GM19193 (cell line): ENCODE results near the gene PODNL1.

Experiments
- POLR2A ChIP-seq: IDR thresholded peaks from 4 replicates; pipeline ENCODE4 v1.6.1; 2011; ENCODE audit not compliant: insufficient read depth, insufficient read length; ENCODE audit errors: extremely low read depth

The PODNL1 gene

DNA sequence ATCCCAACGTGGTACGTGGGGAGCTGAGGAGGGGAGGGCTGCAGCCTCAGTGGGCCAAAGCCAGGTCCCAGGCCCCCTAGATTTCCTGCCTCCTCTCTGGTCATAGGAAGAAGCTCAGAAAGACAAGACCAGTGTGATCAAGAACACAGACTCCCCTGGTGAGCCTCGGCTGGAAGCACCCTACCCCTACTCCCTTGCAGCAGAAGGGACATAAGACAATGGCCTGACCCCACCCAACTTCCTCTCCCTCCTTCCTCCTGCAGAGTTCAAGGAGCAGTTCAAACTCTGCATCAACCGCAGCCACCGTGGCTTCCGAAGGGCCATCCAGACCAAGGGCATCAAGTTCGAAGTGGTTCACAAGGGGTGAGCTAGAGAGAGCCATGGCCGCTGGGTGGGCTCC lies 11.5 kb downstream of the PODNL1 start:
- no peak for TF ChIP-seq POLR2A

DNA sequence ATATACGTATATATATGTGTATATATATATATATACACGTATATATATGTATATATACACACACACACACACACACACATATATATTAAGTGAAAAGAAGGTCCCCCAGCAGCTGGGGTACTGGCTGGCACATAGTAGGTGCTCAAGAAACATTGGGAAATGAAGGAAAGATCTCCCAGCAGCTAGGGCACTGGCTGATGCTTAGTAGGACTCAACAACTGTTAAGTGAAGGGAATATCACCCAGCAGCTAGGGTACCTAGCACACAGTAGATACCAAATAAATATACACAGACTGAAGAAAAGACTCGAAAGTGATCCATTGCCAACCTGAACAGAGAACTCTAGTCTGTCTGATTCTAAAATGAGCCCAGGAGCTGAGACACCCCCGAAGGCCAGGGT lies 12.2 kb downstream of the PODNL1 start:
- no peak for TF ChIP-seq POLR2A

DNA sequence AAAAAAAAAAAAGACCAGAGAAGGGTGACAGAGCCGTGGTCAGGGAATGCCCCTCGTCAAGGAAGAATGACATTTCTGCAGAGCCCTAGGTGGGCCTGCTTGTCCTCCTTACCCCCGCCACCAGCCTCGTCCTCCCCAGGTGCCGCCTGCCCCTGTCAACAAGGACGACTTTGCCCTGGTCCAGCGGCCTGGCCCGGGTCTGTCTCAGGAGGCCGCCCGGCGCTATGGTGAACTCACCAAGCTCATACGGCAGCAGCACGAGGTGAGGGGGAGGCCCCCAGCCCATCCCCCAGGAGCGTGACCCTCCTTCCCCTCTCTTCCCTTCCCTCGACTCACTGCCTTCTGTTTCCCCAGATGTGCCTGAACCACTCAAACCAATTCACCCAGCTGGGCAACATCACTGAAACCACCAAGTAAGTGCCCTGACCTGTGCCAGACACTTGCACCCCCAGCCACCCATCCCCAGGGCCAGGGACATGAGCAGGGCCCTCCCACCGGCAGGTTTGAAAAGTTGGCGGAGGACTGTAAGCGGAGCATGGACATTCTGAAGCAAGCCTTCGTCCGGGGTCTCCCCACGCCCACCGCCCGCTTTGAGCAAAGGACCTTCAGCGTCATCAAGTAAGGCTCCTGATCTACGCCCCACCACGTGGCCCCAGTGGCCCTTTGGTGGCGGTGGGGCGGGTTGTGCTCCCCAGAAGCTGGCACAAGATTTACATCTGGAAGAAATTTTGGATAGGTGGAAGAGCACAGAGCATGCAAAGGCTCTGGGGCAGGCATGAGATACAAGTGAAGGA lies 14.8 kb downstream of the PODNL1 start:
- no peak for TF ChIP-seq POLR2A

DNA sequence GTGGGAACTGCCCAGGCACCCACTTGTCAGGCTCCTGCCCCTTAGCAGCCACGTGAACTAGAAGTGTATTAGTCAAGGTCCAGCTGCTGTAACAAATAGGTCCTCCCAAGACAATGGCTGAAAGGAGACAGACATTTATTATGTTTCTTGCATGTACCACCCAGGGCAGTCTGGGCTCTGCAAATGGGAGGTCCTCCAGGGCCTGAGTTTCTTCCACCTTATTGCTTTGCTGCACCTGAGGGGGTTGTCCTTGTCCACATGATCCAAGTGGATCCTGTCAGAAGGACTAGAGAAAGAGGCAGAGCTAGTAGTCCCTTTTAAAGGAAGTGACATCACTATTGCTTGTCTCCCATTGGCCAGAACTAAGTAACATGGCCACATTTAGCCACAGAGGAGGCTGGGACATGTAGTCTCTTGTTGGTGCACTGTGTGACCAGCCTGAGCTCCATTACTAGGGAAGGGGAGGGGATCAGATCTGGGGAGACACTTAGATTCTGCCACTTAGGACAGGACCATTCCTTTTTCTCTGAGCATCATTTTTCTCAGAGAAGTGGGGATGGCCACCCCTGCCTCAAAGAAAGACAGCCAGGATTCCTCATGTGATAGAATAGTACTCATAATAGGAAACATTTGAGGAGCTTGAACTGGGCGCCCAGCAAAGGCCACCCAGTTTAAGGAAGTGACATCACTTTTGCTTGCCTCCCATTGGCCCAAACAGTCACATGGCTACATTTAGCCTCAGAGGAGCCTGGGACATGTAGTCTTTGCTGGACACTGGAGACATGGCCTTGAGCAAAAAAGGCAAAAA lies 17.1 kb downstream of the PODNL1 start:
- TF ChIP-seq POLR2A: no peak

DNA sequence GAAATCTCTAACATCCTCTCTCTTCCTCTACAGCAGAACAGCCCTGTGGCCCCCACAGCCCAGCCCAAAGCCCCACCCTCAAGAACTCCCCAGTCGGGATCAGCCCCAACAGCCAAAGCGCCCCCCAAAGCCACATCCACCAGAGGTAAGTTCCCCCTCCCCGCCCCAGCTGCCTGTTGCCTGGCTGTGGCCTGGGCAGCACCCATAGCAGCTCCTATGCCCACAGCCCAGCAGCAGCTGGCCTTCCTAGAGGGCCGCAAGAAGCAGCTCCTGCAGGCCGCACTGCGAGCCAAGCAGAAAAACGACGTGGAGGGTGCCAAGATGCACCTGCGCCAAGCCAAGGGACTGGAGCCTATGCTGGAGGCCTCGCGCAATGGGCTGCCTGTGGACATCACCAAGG lies 17.7 kb downstream of the PODNL1 start:
- TF ChIP-seq POLR2A: no peak

DNA sequence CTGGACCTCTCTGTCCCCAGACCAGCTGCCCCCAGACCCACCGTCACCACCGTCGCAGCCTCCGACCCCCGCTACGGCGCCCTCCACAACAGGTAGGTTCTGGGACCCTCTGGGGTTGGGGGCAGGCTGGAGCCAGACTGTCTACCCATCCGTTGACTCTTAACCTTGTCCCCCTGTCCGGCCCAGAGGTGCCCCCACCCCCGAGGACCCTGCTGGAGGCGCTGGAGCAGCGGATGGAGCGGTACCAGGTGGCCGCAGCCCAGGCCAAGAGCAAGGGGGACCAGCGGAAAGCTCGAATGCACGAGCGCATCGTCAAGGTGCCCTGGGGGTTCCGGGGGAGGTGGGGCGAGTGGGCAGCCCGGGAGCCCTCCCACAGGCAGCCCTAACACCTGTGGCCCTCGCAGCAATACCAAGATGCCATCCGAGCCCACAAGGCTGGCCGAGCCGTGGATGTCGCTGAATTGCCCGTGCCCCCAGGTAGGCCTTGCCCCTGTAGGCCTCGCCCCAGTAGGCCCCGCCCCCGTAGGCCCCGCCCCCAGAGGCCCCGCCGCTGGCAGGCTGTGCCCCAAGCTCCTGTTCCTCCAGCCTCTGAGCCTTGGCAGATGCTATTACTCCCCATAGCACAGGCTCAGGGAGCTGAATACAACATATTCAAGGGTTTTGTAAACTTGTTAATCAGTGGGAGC lies 19.3 kb downstream of the PODNL1 start:
- TF ChIP-seq POLR2A: no peak

DNA sequence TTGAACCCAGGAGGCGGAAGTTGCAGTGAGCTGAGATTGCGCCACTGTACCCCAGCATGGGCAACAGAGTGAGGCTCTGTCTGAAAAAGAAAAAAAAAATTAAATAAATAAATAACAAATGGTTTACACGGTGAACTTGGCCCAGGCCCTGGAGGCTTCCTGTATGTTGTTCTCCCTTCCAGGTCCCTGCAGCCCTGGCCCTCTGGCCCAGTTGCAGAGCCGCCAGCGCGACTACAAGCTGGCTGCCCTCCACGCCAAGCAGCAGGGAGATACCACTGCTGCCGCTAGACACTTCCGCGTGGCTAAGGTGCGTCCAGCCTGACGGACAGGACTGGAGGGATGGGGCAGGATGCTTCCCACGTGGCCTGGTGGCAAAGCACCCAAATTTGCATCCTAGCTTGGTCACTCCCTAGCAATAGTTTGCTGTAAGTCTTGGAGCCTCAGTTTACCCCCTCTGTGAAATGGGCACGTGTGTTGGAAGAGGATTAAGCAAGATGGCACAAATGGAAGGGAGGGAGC lies 20.3 kb downstream of the PODNL1 start:
- TF ChIP-seq POLR2A: no peak

DNA sequence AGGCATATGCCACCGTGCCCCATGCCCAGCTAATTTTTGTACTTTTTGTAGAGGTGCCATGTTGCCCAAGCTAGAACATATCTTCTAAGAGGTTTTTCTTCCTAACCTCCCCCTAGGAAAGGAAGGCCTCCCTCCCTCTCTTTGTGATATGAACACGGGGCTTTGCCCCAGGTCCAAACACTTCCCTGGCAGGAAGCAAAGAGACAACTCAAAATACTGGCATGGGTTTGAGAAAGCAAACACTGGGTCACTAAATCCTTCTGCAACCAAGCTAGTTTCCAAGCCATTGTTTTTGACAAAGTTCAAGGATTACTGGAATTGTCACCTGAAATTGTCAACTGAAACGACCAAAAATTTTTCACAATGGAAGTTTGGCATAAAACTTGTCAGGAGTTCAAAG lies 23.4 kb downstream of the PODNL1 start:
- TF ChIP-seq POLR2A: no peak

DNA sequence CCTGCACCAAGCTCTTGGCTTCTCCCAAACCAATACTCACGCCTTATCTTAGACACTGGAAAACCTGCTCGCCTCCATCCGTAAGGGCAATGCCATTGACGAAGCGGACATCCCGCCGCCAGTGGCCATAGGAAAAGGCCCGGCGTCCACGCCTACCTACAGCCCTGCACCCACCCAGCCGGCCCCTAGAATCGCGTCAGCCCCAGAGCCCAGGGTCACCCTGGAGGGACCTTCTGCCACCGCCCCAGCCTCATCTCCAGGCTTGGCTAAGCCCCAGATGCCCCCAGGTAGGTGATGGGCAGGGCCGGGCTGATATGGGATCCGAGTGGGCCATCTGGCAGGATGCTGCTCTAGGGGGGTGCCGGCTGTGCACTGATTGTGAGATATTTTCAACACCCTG lies 24.9 kb downstream of the PODNL1 start:
- TF ChIP-seq POLR2A: no peak

DNA sequence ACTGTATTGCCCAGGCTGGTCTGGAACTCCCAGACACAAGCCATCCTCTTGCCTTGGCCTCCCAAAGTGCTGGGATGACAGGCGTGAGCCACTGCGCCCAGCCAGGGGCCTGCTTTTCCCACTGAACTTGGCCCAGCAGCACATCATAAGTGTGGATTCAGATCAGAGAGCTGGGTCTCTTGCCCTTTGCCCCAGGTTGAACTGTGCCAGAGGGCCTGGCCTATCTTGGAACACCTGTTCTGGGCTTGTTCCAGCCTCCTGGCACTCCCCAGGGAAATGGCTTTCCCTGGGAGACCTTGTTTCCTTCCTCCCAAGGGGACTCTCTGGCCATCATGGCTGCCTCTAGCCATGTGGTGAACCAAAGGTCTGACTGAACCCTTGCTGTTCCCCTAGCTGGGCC lies 28.8 kb downstream of the PODNL1 start:
- no peak for TF ChIP-seq POLR2A

DNA sequence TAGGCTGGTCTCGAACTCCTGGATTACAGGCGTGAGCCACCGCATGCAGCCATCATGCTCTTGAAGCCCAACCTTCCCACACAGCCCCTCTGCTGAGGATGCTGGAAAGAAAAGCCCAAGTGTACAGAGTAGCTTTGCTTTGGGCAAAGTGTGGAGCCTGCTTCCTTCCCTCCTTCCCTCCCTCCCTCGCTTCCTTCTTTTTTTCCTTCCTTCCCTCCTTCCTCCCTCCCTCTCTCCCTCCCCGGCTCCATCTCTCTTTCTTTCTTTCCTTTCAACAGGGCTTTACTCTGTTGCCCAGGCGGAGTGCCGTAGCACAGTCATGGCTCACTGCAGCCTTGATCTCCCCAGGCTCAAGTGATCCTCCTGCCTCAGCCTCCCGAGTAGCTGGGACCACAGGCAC lies 29.5 kb downstream of the PODNL1 start:
- no peak for TF ChIP-seq POLR2A

DNA sequence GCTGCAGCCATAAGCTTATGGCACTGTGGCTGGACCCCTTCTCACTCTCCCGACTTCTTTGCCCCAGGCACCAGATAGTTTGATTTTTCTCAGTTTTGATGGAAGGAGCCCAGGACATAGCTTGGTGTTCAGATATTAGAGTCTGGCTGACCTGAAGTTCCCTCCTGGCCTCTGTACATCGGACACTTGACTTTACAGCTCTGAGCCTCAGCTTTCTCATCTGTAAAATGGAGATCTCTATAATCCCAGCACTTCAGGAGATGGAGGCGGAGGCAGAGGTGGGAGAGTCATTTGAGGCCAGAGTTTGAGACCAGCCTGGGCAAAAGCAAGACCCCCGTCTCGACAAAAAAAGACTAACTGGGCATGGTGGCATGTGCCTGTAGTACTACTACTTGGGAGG lies 31.3 kb downstream of the PODNL1 start:
- no peak for TF ChIP-seq POLR2A

DNA sequence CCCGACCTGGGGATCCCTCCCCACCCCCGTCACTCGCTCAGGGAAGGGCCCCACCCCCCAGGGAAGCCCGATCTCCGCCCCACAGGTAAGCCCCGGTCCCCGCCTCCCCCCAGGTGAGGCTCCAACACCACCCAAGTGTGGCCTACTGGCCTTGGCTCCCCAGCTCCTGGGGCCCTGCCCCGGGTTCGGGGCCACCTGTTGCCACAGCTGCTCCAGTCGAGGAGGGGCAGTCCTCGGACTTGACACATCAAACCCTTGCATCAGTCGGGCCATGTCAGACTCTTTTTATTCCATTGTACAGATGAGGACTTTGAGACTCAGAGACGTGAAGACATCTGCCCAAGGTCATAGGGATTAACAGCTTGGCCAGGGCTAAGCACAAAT lies 31.7 kb downstream of the PODNL1 start:
- no peak for TF ChIP-seq POLR2A

DNA sequence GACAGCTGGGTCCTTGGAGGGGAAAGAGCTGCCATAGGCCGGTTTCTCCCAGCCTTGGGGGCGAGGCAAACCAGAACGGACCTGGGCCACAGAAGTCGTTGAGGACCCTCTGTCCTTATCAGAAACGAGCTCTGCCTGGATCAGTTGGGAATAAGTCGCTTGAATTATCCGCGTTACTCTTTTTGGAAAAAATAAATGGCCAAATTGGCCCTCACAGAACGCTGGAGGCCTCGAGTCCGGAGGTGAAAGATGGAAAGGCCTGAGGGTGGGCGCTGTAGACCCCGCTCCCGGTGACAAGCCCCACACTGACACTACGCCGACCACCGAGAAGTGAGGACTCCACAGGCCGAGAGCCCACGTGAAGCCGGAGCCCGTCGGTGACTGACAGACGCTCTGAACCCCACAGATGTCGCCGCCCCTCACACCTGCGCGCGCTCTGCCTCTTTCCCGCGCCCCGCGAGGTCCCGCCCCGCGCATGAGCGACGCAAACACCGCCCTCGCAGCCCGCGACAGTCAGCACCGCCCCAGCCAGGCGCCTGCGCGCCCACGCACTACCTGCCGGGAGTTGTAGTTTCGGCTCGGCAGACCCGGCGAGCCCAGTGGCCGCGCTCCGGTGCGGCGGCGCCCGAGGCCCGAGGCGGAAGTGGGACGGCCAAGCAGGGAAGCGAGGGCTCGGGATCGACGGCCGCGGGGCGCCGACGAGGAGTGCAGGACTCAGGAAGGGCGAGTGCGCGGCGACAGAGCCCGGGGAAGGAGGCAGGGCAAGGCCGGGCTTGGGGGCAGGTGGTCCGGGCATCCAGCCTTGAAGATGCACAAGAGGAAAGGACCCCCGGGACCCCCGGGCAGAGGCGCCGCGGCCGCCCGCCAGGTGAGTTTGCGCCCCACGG lies 32.3 kb downstream of the PODNL1 start, which contains the start of the genes BRME1 and CC2D1A:
TSS of gene BRME1 (minus strand) at position 484 of the 887 bp plus-strand sequence. CDS start 1,225 bp downstream, outside the sequence.
TSS of gene CC2D1A (plus strand) at position 568 of the 887 bp plus-strand sequence. CDS start at position 809, 241 bp downstream.
- peak; percentile 63 for TF ChIP-seq POLR2A

DNA sequence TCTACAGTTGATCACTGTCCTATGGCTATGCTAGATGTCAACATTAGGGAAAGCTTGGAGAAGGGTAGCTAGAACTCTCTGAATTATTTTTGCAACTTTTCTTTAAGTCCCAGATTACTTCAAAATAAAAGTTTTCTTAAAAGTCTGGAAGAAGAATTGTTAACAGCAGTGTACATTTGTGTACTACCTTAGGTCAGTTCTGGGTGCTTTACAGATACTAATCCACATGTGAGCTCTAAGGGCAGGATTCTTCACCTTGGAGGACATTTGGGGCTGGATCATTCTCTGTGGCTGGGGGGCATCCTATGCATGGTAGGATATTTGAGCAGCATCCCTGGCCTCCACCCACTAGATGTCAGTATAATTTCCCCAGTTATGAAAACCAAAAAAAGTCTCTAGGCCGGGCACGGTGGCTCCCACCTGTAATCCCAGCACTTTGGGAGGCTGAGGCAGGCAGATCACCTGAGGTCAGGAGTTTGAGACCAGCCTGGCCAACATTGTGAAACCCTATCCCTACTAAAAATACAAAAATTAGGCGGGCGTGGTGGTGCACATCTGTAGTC lies 35.1 kb downstream of the PODNL1 start:
- no peak for TF ChIP-seq POLR2A
